GM21367 (cell line): ENCODE results near the gene MEIS1.
"Not testable (repeated sequence)": the region's sequence is repeated elsewhere in the genome, so short reads cannot be mapped to it uniquely, and the experiment has no call there.

ENCODE experiments used
- ATAC-seq: cut with Tn5 transposase; IDR thresholded peaks from one replicate; pipeline ENCODE4 v1.9.1; 2021; ENCODE audit not compliant: unreplicated experiment

MEIS1 gene

DNA sequence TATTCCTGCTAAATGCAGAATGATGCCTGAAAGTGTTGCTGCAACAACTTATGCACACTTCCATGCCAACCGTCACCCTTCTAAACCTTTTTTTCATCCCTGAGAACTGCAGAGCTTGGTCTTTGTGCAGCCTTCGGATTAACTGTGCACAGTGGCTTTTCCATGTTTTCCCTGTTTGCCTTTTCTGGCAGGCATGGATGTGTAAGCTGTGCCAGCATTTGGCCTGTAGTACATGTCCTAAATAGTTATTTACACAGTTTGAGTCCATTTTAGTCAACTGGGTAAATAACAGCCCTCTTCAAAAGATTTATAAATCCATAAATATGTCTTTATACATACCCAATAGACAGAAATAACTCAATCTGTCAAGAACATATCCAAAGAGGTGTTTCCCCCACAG is 31.5 kb downstream of the MEIS1 start:
- ATAC-seq = no peak

DNA sequence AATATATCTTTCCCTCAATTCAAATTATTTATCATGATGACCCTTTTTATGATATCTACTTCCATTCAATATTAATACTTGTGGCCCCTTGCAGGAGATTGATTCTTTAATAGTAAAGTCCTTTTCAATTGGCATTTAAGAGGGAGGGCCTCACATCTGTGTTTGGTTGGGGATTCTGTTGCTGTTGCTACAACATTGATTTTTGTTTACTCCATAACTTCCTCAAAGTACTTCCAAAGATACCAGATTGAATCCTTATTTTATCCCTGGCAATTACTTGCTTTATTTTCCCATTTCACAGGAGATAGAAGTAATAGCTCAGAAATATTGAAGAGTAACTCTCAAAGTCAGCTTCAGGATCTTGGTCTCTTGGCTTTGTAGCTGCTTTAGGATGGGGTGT is 32.8 kb downstream of the MEIS1 start:
- ATAC-seq = no peak

DNA sequence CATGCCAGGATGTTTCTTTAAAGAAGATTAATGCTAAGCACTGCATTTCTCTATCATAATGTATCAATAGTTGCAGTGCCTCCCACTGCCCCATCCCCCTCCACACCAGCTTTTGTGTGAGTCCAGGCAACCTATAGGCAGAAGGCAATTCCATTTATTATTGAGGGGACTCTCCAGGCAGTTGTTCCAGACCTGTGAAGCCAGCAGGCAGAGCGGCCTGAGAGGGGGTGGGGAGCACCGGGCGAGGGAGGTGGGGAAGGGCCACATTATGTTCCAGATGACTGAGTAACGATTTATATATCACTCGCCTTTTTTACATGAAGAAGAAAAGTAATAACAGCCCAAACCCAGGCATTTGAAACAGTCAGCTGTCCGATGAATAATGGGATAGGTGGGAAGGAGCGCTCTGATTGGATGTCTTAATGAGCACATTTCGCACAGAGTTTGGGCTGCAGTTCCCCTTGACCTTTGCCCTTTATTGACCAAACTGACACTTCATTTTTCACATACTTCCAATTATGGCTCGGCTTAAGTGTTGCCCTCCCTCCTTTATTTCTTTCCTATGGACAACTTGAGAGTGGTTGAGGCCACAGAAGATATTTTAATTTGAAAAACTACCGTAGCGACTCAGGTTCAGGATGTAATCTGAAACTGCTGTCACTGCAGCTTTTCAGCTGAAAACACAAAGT is 34.4 kb downstream of the MEIS1 start:
- ATAC-seq = no peak

DNA sequence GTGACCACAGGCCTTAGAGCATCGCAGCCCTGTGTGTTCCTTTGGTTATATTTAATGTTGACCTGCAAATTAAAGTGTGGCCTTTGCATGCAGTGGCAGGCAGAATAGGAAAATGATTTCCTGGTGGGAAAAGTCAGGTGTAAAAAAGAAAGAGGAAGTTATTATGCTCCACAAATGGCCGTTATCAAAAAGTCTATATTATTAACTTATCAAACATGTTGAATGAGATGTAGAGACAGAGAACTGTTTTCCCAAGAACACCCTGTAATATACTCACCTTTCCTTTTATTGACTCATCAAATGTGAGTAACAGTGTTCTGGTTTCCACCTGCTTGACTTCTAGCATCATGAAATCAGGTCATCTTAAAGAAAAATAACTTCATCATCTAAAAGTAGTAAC is 35.3 kb downstream of the MEIS1 start:
- no peak for ATAC-seq

GRCh38 chr2:66472225-66472843 is 37.4 kb downstream of the MEIS1 start:
- no peak for ATAC-seq

GRCh38 chr2:66477135-66477842 is 42.4 kb downstream of the MEIS1 start:
- no peak for ATAC-seq

- no peak for ATAC-seq
These were observed 43.4 kb downstream of the MEIS1 start for GRCh38 chr2:66478299-66478698.

- no peak for ATAC-seq
These were observed 43.9 kb downstream of the MEIS1 start for GRCh38 chr2:66478731-66479316.

- no peak for ATAC-seq
These were observed 46.2 kb downstream of the MEIS1 start for GRCh38 chr2:66481100-66481549.

- ATAC-seq = not testable (repeated sequence)
These were observed 50.3 kb downstream of the MEIS1 start for GRCh38 chr2:66485252-66485651.

DNA sequence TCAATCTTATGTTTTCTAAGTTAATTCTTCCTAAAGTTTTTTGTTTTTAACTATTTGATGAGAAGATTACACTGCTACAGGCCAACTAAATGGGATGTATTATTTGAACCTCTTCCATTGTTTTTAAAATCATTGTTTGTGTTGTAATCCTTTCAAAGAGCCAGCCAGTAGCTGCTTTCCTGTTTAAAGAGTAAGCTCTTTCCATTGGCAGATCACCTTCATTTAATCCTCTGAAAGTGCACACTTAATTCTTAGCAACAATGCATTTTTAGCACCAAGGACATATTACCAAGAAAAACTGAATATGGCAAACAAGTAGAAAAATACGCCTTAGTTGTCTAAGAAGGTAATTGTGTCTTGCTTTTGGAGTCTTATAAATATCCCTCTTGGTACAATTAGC is 54.0 kb downstream of the MEIS1 start:
- no peak for ATAC-seq

GRCh38 chr2:66489436-66489835 is 54.5 kb downstream of the MEIS1 start:
- ATAC-seq = no peak

DNA sequence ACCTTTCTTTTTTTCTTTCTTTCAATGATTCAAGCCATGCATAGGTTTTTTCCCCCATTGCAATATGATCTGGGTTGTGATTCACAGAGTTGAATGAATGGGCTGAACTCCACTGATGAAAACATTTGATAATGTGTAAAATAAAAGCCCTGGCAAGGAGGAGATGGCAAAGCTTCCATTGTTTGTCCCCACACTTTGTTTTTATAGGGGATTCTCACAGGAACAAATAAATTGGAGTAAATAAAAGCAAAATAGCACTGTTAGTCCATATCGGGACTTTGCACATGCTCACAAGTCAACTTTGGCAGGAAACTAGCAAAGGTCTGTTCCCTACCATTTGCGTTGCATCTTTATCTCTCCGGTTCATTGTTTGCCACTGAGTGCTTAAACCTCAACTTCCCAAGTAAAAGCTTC is 55.7 kb downstream of the MEIS1 start:
- ATAC-seq = no peak

- ATAC-seq = no peak
These were observed 59.8 kb downstream of the MEIS1 start for GRCh38 chr2:66494708-66495107.

- no peak for ATAC-seq
These were observed 61.1 kb downstream of the MEIS1 start for GRCh38 chr2:66495788-66496640.

GRCh38 chr2:66496670-66497420 is 61.9 kb downstream of the MEIS1 start:
- ATAC-seq = no peak

DNA sequence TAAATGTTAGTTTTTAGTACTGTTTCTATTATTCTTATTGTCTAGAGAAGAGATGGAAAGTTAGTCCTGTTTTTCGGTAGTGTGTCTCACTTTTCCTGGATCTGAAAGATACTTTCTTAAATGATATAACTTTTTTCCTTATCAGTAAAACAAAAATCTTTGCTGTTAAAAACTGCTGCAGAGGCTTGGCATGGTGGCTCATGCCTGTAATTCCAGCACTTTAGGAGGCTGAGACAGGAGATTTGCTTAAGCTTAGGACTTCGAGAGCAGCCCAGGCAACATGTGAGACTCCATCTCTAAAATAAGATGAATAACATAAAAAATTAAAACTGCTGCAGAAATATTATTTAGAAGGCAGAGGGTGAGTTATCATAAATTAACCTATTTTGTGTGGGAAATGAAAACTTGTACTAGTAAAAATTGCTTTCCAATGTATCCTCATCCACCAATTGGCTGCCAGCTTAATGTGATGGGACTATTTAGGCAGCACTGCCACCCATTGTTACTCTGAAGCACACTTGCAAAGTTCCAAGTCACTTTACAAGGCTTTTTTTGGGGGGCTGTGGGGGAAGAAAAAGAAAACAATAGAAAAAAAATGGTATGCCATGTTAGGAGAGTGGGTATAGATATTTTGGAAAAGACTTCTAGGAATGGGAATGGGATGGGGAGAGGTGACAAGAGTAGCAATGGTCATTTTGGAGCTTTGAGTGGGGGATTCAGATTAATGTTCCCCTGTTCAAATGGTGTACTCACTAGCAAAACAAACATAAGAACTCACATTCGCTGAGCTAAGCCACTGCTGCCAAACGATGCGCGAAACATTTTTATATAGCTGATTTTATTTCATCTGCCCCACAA is 62.7 kb downstream of the MEIS1 start:
- no peak for ATAC-seq

DNA sequence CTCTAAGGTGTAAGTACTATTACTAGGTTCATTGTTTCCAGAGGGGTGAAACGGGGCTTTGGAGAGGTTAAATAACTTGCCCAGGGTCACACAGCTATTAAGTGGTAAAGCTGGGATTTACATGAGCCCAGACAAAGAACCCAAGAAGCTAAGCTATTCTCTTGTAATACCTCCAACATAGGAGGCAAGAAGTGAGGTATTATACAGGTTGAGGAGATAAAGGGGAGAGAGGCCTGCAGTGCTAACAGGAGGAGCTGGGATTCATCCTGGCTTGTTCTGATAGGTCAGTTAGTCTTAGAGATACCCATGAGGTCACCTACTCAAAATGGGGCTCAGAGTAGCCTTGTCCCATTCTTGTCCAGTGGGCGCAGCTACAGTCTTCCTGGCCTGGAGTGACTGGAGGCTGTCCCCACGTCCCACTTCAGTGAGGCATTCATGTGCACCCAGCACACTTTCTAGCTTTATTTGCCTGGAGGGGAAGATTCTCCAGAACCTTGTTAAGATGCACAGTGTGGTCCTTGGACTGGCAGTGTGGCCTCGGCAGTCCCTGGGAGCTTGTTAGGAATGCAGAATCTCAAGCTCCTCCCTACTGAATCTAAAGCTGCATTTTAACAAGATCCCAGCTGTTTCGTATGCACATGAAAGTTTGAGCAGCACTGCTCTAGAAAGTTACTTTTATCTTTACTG is 63.5 kb downstream of the MEIS1 start:
- ATAC-seq = no peak

GRCh38 chr2:66501267-66501666 is 66.3 kb downstream of the MEIS1 start:
- ATAC-seq = no peak
